GM19240 (cell line): ENCODE results near the gene BRDT.
"Not testable (repeated sequence)": the region's sequence is repeated elsewhere in the genome, so short reads cannot be mapped to it uniquely, and the experiment has no call there.

Source experiments
- DNase-seq: peaks from one replicate; pipeline ENCODE4 v3.0.0; 2011; ENCODE audit warnings: low spot score; ENCODE audit not compliant: insufficient read length

The BRDT gene

DNA sequence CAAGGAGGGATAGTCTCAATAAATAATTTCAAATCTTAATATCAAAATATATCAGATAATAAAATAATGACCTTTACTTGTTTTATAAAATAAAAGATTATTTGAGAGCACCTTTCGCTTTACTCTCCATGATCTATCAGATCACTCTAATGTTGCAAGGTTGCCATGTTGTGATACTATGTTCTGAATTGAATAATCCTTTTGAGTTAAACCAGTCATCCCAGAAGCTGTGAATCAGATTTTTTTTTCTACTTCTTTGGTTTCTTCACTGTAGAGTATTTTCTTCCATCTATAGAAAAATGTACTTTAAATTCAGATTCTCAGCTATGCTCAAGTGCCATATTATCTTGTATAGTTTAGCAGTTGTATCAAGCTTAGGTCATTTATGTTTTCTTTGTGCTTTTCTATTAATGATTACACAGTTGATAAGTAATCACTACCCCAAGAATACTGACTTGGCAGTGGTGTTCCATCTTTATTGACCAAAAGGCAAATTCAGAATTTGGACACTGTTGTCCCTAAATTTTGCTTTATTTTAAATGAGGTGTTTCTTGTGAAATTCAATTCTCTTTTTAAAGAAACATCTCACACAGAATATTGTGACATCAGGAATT lies 32.9 kb downstream of the BRDT start:
- no peak for DNase-seq

DNA sequence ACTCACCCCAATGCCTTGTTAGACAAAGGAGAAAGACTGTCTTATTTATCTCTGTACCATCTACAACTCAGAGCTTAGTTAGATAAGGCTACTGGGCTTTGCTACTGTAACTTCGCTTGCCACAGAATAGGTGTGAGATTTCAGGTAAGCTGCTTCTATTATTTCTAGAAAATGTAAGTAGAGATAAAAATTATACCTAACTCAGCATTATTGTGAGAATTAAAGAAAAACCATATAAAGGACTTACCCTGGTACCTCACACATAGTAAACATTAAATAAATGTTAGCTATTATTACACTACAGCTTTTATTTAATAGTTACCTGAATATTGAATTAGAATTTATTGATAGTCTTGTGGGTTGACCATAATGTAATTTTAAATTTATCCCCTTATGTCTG lies 44.1 kb downstream of the BRDT start:
- DNase-seq, result no peak

DNA sequence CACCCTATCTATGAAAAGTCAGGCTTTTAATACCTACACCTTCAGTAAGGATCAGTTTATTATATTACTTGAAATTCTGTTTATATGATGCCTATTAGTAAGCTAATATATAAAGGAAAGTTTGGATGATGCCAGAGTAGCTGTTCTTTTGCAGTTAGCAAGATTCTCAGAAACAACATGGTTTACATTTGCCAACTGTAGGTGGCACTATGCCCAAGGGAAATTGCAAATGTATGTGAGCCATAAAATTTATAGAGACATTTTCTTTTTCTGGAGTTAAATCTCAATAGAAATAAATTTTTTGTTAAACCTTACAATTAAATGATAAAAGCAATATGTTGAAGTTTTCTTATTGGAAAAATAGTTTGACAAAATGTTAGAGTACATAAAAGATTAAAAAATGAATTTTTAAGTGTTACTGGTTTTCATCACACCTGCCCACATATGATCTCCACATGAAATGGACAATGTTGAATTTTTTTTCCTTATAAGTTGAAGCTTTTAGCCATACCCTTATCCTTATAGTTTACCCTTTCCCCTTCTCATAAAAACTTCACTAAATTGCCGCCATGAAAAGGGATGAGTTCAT lies 48.5 kb downstream of the BRDT start:
- no peak for DNase-seq

DNA sequence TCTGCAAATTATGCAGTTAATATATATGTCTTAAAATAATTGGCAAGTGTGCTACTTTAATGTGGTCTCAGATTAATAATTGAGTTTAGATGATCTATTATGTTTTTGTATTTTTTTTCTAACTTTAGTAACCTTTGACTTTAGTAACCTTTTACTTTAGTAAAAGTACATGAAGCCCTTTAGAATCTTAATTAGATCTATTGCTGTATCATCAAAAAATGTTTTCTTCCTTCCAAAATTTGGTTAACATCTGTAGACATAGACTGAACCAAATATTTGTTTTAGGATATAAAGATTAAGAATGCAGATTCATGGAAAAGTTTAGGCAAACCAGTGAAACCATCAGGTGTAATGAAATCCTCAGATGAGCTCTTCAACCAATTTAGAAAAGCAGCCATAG lies 54.9 kb downstream of the BRDT start:
- no peak for DNase-seq

DNA sequence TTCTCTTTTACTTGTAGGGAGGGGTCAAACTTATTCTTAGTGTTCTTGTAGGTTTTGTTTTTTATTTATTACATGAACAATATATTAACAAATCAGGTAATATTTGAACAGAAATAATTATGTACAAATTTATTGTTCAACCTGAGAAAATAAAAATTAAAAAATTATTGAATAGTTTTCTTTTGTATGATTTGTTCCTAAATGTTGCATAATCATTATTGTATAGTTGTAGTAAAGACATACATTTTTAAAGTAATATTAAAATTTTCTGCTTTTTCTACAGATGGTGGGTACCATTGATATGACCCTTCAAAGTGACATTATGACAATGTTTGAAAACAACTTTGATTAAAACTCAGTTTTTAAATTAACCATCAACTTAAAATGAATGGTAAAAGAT lies 64.7 kb downstream of the BRDT start:
- no peak for DNase-seq

DNA sequence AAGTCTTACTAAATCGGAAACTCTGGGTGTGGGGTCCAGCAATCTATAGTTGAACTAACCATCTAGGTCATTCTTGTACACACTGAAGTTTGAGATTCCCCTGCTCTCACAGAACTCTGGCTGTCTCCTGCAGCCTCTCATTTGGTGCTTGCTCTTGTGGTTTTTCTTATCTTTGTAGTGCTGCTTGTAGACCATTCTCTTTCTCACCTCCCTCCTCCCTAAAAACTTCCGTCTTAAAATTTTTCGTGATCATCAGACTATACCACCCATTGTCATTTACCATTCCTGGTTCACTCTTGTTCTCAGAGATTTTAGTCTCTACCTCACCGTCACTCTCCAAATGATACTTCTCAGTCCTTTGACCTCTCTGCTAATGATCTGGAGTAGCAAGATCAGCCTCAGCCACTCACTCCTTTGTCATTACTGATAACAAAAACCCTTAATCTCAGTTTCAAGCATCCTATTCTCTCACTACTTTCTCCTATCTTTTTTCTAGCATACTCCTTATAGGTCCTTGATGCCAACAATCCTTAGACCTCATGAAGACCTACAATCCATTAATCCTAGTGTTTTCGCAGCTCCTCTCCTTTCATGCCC lies 67.6 kb downstream of the BRDT start:
- no peak for DNase-seq

DNA sequence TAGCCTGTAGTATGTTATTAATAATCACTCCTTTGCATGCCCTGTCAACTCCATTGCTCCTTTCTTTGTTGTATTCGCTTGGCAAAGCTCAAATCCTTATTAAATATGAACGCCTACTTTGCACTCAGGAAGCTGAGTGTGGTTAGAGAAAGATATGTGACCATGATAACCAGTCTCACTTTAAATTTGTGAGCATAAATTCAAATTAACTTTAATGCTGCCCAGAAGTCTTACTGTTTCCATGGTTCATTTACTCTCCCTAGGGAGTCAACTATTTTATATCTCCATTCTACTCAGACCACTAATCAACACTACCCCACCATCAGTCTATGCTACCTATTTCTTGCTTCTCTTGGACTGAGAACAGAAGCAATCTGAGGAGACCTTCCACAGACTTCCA lies 68.5 kb downstream of the BRDT start:
- no peak for DNase-seq

DNA sequence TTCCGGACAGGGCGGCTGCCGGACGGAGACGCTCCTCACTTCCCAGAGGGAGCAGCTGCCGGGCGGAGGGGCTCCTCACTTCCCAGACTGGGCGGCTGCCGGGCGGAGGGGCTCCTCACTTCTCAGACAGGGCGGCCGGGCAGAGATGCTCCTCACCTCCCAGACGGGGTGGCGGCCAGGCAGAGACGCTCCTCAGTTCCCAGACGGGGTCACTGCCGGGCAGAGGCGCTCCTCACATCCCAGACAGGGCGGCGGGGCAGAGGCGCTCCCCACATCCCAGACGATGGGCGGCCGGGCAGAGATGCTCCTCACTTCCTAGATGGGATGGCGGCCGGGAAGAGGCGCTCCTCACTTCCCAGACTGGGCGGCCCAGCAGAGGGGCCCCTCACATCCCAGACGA lies 76.8 kb downstream of the BRDT start:
- DNase-seq, result not testable (repeated sequence)

DNA sequence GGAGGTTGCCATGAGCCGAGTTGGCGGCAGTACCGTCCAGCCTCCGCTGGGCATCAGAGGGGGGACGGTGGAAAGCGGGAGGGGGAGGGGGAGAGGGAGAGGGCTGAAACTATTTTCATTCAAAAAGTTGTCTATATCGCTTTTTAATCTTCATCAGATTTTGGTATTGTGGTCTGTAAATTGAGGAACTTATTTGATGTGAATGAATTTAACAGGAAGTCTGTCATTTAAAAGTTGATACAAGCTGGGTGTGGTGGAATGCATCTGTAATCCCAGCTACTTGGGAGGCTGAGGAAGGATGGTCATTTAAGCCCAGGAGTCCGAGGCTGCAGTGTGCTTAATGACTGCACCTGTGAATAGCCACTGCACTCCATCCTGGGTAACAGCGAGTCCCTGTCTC lies 77.6 kb downstream of the BRDT start:
- DNase-seq, result no peak

DNA sequence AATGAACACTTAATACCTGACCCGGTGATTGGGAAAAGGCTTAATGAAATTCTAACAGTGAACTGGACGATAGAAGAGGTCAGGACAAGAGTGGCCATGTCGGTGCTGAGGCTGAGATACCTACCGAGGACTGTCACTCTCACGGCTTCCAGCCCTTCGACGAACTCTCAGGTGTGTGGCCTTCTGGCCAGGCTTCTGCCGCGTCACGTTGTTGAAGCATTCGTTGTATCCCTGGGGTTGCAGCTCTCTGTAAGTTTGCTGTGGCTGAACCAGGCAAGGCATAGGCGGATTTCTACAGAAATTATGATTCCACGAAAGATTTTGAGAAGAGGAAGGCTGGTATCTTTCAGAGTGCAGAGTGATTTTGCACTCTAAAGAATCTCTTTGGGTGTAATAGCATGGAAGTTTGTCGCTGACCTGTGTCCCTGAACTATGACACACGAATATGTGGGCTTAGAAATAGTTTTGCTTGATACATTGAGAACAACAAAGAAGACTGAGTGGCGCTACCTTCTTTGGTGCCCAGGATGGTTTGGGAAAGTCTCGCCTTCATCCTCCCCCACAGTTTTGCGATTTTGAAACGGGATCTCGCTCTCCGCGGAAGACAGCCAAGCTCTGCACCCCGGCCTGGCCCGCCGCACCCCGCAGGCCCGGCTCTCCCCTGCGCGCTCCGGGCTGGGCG lies 80.2 kb downstream of the BRDT start:
- DNase-seq, result no peak

DNA sequence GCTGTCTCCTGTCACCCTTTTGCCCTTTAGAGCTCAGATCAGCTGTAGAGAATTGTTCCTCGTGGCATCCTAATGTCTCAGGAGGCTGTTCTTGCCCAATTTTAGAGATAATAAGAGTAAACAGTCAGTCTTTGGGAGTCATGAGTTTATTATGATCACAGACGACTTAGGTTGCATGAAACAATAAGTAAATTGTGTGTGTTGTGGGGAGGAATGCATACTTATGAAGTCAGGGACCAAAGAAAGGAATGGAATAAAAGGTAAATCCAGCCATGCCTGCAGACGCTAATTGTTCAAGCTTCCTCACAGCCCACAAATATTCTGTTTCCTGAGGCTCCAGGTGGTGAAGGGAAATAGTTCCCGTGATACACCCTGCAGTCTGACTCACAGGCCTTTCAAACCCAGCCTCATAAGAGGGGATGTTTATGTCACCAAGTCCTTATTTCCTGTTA lies 81.5 kb downstream of the BRDT start:
- no peak for DNase-seq

DNA sequence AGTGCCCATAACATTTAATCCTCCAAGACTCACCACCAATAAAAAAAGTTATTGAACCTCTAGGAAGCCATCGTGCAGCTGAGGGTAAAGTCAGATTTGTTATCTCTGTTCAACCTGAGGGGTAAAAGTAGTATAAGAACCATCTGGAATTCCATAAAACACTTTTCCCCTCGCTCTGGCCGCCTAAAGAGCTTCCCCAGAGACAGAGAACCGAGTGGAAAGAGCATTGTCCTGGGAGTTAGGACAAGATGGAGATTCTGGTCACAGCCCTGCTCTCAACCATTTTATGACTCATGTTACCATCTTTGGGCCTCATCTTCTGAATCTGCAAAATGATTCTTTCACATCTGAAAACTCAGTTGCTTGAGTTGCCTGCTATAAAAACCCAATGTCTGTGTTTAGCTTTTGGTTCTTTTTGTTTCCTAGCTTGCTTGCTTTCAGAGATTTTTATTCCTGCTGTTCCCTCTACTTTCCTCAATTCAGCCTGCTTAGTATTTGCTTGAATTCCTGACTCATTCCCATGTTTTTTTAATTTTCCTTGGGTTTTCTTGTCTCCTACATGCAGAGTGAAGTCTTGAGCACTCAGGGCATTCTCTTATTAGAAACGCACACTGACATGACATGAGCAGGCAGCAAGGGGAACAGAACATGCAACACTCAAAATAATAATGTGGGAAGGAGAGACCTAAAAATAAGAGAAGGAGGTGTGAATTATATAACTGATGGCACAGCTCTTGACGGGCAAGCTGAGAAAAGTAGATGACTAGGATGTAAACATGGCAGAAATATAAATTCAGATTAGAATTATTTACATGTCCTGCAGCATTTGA lies 82.3 kb downstream of the BRDT start:
- no peak for DNase-seq

DNA sequence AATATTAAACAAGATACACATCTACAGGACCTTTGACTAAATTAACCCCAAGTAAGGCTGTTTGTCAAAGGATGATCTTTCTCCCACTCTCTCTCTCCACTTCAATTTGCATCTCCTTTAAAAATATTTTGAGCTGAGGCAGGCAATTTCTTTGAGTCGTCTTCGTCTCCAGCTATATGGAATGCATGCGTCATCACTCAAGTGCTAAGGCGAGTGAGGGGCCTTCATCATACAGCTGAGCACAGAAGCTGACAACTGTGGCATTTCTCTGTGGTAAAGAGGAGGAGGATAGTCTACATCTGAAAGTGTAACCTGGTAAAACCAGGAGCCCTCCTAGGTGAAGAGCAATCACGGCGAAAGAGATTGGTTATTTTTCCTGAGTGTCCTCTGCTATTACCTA lies 88.2 kb downstream of the BRDT start:
- DNase-seq, result no peak

DNA sequence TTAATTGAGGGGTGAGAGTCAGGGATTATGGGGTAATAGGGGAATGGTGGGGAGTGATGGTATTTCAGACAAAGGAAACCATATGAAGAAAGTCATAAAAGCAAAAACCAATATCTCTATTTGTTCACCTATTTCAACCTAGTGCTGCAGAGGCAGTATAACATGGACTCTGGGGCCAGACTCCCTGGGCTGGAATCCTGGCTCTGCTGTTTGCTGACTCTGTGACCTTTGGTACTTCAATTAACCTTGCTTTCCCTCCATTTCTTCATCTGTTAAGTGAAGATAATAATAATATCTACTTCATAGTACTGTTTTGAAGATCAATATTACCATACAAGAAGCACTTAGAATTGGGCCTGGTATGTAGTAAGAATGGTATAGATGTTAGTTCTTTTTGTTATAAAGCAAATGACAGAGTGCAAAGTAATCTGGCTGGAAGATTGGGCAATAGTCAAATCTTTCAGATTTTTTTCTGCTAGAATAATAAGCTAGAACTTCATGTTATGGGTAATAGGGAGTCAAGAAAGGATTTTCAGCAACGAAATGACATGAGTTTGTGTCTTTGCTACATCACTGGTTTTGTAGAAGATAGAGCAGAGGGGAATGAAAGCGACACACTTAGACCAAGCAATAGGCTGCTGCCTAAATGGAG lies 89.6 kb downstream of the BRDT start:
- DNase-seq, result no peak

DNA sequence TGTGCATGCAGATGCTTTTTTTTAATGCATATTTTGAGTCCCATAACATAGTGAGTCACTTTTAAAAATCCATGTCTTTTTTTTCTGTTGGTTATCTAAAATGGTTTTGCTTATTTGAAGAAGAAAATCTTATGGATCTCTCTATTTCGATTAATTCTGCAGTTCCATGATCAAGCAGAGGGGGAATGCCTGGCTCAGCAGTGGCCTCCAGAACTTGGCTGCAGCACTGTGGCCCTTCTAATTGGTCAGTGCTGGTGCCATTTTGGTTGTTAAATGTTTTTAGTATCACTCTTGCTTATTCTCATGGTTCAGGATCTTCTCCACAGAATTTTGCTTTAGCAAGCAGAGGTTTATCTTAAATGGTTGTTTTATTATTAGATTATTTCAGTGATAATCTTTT lies 91.8 kb downstream of the BRDT start:
- DNase-seq, result no peak

DNA sequence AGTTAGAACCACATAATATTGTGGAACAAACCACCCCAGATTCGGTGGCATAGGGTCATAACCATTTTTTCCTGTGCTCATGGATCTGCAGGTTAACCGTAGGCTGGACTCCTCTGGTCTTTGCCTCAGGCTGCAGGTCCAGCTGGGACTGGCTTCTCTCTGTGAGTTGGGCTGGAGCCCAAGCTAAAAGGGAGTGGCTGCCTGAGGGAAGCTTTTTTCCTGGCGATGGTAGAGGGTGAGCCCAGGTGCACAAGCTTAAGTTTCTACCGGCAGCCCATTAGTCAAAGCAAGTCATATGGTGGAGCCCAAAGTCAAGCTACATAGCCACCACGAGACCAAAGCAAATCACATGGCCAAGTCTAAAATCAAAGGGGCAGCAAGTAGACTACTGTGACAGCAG lies 94.4 kb downstream of the BRDT start:
- DNase-seq, result no peak

DNA sequence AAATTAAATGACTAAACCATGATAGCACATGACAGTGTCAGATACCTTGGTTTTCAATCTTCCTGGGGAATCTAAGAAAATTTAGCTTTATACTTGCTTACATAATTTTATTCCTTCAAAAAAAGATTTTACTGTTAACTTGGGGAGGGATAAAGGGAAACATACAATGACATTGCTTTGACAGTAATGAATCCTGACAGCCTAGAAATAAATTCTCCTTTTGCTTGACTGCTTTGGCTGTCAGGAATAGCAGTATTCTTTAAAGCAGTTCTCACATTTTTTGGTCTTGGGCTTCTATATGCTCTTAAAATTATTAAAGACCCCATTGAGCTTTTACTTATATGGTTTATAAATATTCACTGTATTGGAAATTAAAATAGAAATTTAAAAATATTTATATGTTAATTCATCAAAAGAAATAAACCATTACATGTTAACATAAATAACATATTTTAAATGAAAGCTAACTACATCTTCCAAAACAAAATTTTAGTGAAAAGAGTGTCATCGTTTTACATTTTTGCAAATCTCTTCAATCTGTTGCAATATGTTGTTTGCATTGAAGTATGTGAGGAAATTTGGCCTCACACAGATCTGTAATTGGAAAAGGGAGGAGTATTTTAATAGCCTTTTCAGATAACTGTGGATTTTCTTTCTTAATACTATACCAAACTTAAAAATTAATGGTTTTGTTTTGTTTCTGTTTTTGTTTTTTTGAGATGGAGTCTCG lies 96.7 kb downstream of the BRDT start:
- no peak for DNase-seq

DNA sequence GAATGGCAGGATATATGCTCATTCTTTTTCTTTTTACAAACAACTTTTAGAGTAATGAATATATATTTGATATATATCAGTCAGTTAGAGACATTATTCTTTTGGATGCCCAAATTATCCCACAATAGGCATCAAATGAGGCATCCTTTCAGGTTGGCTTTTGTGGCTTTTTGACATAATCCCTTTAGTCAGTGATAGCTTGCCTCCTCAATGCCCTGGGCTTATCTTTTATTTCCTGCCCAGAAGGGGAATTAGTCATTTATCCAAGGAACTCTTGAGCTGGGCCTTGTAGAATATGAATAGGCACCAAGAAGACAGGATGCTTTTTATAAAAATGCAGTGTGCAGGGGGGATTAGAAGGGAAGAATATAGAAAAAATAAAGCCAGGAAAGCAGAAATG lies 102.7 kb downstream of the BRDT start:
- DNase-seq, result no peak
